GM21381 (cell line): Measurements from ENCODE around the gene RASA4B.
A peak's percentile ranks its signal among the peaks of the same experiment; 100 is the strongest.
"Not testable (repeated sequence)": the region's sequence is repeated elsewhere in the genome, so short reads cannot be mapped to it uniquely, and the experiment has no call there.

Source experiments
- ATAC-seq: cut with Tn5 transposase; IDR thresholded peaks from one replicate; pipeline ENCODE4 v1.9.1; 2021; ENCODE audit warnings: mild to moderate bottlenecking, moderate library complexity; ENCODE audit not compliant: unreplicated experiment

RASA4B gene

DNA sequence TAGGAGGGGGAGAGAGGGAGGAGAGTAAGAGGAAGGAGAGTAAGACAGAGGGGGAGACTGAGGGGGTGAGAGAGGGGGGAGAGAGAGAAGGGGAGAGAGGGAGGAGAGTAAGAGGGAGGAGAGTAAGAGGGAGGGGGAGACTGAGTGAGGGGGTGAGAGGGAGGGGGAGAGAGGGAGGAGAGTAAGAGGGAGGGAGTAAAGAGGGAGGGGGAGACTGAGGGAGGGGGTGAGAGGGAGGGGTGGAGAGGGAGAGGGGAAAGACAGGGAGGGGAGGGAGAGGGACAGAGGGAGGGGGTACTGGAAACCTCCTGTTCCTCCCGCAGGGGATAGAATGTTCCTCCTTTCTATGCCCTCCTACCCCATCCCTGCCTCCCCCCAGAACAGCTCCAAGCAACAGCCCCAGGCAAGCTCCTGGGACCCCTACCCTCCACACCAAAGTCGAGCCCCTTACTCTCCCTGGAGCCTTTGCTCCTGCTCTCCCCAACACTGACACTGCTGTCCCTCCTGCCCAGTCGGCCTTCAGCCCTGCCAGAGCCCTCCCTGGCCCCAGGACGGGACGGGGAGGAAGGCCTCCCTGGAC, 4.8 kb downstream of the RASA4B start:
- ATAC-seq = not testable (repeated sequence)

DNA sequence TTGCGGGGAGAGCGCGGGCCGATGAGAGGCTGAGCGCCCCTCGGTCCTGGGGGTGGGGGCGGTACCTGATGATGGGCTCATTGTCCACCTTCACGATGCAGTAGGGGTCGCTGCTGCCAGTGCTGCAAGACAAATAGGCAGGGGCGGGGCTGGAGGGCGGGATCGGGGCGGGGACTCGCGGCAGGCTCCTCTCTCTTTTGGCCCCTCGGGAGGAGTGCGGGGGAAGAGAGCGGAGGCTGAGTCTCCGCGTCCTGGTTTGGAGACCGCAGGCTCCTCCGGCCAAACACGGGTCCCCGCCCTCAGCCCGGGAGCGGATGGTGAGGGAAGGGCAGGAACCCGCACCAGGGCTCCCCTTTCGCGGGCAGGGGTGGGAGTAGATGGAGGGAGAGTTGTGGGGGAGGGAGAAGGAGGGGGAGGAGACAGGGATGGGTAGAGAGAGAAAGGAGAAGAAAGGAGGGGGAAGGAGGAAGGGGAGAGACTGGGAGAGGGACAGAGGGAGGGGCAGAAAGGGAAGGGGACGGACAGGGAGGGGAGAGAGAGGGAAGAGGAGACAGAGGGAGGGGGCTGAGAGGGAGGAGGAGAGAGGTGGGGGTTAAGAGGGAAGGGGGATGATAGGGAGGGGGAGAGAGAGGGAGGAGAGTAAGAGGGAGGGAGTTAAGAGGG, 5.6 kb downstream of the RASA4B start:
- ATAC-seq = peak; percentile 36

DNA sequence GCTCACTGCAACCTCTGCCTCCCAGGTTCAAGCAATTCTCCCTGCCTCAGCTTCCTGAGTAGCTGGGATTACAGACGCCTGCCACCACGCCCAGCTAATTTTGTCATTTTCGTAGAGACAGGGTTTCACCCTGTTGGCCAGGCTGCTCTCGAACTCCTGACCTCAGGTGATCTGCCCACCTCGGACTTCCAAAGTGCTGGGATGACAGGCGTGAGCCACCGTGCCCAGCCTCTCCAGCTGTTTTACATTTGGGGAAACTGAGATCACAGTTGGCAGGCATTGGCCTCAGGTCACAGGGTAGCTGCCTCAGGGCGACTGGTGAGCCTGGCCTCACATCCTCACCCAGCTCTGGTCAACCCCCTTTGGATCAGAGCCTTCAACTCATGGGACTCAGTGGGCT, 7.0 kb downstream of the RASA4B start:
- not testable (repeated sequence) for ATAC-seq

DNA sequence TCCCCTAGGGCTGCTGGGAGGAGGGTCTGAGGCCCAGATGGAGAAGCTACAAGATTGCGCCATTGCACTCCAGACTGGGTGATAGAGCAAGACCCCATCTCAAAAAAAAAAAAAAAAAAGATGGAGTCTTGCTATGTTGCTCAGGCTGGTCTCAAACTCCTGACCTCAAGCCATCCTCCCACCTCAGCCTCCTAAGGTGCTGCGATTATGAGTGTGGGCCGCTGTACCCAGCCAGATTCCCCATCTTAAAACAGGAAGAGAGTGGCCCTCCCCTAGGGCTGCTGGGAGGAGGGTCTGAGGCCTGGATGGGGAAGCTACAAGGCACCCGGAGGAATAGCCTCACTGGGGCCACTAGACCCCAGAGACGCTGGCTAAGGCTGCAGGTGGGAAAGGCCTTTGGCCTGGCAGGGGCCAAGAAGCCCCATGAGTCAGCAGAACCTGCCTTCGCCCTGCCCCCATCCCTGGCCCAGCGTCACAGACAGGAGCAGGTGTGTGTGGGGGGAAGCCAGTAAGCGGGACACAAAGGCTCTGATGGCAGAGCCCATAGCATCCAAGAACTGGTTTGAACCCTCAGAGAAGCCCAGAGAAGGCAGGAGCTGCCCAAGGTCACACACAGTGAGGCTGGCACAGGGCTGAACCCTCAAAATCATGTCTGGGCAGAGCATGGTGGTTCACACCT, 10.0 kb downstream of the RASA4B start:
- ATAC-seq = not testable (repeated sequence)

DNA sequence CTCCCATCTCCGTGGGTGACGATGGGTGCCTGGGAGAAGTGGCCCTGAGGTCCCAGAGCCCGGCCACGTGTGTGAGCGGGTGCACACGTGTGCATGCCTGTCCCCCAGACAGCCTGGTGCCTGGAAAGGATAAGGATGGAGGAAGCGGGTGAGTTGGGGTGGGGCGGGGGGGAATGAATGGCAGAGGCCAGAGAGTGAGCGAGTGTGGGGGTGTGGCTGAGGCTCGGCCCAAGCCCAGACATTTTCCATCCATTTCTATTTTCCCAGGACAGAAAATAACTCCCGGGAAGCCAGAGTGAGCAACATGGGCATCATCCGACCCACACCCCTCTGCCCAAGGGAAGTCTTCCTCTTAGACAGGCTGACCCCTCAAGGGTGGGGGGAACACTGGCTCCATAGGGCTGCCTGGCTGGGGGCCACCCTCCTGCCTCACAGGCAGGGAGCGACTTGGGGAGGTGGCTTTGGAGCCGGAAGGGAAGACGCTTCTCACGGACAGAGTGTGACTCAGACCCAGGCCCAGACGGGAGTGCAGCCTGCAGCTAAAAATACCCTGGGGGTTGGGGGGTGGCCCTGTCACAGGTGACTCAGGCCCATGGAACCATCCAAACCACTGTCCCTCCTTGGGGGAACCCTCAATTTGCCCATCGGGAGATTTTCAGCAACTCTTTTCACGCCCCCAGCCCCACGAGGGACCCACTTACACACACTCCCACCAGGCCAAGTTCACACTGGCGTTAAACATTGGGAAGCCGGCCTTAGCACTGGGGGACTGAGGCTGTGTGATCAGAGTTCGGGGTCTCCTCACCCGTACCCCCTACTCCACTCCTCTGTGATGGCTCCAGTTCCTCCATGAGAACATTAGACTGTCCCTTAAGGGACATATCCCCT, 12.0 kb downstream of the RASA4B start:
- not testable (repeated sequence) for ATAC-seq

DNA sequence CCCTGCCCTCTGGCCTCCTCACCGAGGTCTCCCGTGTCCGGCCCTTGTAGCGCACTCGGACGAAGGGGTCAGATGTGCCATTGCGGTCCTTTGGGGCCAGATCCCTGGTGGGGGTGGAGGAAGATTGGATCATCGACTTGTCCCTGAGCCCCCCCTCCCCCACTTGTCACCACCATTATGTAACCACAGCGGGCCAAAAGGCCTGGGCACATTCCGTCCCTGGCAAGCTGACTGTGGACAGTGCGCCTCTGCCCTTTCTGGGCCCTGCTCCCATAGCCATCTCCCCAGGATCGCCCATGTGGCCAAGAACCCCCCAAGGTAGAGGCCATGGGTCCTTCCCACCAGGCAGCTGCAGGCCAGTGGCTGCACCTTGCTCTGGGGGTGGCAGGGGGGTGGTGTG, 14.4 kb downstream of the RASA4B start:
- ATAC-seq = not testable (repeated sequence)

DNA sequence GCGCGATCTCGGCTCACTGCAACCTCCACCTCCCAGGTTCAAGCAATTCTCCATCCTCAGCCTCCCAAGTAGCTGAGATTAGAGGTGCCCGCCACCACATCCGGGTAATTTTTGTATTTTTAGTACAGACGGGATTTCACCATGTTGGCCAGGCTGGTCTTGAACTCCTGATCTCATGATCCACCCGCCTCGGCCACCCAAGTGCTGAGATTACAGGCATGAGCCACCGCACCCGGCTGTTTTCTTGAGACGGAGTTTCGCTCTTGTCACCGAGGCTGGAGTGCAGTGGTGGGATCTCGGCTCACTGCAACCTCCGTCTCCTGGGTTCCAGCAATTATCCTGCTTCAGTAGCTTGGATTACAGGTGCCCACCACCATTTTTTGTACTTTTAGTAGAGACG, 19.3 kb downstream of the RASA4B start:
- ATAC-seq = not testable (repeated sequence)

DNA sequence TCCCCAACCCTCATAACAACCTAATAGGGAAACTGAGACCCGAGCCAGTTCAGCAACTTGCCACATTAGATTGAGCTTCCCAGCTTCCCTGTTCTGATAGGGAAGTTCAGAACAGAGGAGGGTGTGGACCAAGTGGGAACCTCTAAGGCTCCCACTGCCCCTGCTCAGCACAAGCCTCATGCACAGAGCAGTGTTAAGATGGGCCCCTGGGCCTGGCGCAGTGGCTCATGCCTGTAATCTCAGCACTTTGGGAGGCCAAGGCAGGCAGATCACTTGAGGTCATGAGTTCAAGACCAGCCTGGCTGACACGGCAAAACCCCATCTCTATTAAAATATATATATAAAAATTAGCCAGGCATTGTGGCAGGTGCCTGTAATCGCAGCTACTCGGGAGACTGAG, 20.3 kb downstream of the RASA4B start:
- not testable (repeated sequence) for ATAC-seq

DNA sequence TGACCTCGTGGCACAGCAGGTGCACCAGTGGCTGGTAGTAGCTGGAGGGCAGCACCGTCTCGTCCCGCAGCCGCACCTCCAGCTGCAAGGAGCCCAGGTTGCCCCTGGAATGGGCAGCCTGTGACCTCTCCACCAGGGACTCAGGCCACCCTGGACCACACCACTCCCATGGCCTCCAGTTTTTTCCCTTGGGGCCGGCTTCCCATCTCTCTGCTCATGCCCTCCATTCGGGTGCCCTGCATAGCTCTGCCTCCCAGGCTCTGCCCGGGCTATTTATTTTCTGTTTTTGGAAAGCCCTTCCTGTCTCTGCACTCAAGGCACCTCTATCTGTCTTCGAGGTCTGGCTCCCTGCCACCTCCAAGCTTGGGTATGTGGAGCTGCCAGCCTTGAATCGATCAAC, 20.7 kb downstream of the RASA4B start:
- not testable (repeated sequence) for ATAC-seq

DNA sequence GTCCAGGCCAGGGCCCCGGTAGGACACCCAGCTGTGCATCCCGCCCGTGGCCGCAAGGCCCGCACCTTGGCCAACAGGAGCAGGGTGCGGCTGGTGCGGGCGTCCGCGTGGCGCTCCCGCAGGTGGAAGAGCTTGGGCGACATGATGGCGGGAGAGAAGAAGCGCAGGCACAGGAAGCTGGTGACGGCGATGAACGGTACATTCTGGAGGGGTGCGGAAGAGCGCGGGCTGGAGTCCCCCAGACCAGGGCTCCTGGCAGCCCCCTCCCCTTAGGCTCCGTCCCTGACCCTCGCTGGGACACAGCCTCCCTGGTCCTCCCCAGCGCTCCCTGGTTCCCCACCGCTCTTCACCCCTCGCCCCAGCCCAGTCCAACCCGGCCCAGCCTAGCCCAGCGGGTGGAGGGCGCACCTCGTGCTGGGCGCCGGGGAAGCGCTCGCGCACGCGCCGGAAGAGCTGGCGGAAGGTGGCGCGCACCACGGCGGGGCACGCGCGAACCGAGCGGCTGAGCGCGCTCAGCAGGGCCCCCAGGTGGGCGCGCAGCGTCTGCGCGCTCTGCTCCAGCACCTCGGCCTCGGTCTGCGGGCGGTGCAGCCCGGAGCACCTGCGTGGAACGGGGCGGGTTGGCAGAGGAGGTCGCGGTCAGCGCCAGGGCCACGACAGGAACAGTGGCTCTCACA, 23.0 kb downstream of the RASA4B start:
- peak; percentile 65 for ATAC-seq

DNA sequence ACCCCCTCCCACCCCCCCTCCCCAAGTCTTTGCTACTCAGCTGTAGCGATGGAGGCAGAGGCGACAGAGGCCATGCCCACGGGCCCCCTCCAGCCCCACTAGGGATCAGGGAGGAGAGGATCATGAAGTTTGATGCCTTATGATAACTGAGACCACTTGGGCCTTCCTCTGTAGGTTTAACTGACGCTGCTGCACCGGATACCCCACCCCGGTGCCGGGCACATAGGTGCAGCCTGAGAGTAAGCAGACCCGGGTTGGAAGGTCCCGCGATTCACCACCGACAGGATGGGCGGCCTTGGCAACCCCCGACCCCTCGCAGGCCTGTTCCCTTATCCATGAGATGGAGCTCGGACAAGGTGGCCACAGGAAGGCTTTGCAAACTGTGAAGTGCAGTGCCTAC, 23.6 kb downstream of the RASA4B start:
- not testable (repeated sequence) for ATAC-seq

DNA sequence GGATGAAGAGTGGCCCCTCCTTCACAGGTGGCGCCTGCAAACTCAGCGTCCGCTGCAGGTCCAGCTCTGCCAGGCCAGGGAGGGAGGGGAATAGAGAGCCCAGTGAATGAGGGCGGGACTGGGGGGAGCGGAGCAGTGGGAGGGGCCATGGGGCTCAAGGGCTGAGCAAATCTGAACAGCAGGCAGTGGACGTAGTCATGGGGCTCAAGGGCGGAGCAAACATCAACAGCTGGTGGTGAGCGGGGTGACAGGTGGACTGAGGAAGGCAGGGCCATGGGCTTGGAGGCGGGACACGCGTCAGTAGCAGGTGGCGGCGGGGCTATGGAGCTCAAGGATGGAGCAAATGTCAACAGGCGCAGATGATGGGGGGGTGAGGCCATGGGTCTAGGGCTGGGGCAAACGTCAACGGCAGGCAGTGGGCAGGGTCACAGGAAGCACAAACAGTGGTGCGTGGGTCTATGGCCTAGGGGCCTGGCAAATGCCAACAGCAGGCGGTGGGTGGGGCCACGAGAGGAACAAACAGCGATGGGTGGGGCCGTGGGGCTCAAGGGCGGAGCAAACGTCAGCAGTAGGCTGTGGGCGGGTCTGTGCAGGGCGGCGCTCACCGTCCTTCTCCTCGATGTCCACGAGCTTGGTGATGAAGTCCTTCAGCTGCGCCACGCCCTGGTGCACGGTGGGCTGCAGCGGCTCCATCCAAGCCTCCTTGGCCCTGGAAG, 24.2 kb downstream of the RASA4B start:
- ATAC-seq = peak; percentile 31

DNA sequence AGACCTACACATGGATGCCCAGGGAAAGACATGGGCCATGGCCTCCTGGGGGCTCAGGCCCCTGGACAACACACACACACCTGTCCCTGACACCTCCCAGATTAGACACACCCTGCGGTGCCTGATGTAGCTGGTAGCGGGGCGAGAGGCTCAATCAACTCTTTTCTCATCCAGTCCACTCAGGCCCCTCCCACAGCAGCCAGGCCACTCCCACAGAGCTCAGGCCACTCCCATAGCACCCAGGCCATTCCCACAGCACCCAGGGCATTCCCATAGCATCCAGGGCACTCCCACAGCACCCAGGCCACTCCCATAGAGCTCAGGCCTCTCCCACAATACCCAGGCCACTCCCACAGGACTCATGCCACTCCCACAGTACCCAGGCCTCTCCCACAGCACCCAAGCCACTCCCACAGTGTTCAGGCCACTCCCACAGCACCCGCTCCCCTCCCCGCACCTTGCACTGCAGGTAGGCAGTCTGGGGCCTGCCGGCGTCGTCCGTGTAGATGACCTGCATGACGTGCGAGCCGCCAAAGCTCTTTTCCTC, 27.0 kb downstream of the RASA4B start:
- peak; percentile 34 for ATAC-seq

DNA sequence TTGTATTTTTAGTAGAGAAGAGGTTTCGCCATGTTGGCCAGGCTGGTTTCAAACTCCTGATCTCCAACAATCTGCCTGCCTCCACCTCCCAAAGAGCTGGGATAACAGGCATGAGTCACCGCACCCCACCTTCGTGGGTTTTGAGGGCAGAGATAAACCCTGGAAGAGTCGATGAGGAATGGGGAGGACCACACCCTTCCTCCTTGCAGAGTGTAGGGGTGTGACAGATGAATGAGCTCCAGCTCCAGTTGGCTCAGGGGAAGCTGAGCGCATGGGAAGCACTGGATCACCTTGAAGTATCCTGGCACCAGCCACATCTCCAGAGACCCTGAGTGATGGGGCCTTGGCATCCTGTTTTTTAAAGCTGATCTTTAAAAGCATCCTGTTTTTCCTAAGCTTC, 33.3 kb downstream of the RASA4B start:
- not testable (repeated sequence) for ATAC-seq

DNA sequence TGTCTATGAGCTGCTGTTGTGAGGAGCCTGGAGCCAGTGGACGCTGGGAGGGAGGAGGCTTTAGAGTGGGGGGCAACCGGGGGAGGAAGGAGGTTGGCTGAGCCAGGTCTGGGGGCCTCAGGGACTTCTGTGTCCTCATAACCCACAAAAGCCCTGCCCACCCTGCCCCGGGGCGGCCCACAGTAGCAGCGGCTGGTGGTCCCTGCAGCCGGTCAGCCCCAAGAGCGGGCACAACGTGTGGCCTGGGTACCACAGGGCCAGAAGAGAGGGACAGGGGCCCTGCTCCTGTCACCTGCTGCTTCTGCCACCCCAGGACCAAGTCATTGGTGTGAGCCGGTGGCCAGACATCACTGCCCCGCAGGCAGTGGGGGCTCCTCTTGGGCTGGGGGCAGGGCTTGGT, 35.6 kb downstream of the RASA4B start:
- not testable (repeated sequence) for ATAC-seq

DNA sequence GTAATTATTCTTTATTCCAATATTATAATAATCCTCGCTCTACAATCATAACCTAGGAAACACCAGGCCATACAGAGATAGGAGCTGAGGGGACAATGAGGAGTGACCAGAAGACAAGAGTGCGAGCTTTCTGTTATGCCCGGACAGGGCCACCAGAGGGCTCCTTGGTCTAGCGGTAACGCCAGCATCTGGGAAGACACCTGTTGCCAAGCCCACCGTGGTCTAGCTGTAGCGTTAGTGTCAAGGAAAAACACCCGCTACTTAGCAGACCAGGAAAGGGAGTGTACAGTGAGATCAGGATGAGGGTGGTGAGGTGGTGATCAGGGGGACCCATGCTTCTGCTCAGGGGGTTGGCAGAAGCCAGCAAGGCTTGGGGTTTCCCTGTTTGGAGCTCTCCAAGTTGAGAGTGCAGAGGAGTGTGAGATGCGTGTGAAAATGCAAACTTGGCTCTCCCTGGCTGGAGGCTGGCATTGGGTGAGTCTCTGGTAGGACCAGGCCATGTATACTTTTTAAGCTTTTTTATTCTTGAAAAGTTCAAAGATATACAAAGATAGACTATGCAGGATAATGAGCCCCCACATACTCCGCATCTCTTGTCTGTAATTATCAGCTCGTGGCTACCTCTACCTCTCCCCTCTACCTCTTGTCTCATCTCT, 37.5 kb downstream of the RASA4B start:
- not testable (repeated sequence) for ATAC-seq

DNA sequence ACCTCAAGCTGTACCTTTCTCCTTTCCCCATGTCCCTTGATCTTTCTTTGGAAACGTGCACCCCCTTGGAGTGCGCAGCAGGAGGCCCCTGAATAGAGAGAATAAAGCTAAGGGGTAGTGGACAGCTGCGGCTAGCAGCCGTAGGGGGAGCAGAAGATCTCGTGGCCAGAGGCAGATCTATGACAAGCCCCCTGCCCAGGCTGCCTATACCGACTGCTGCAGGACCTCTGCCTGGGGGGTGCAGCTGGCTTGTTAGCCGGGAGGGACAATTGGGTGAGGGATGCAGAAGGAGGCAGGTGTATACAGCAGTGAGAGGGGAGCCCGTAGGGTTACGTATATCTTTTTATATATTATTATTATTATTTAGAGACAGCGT, 38.4 kb downstream of the RASA4B start:
- ATAC-seq = peak; percentile 28

DNA sequence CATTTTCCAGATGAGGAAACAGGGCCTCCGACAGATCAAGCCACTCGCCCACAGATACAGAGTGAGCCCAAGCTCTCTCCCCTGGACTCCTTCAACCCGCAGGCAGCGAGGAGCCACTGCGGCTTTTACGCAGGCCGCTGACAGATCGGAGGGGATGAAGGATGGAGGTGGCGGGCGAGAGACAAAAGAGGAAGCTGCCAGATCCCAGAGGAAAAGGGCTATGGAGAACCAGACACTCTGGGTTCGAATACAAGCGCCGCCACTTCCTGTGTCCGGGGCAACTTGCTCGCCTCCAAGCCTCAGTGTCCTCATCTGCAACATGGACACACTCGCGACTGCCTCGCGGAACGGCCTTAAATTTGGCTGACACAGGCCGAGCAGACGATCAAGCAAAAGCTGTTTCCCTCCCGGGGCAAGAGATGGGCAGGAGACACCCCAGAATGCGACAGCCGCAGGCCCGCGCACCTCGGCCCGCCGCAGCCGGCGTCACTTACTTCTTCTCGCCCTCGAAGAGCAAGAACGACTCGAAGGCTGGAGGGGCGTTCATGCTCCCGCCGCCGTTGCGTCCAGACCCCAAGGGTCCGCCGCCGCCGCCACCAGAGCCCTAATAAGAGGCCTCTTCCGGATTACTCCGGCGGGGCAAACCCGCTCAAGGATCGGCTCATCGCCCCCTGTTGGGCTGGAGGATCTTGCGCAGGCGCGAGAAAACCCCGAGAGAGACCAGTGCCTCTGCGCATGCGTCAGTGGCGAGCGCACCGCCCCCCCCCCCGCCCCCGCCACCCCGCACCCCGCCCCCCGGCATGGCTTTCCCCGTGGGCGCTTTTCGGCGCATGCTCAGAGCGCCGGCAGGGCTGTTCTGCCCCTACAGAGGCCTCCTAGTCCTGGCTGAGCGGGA, 39.0 kb downstream of the RASA4B start, which contains the start of gene POLR2J:
Gene POLR2J (minus strand): TSS at position 609 of the 895 bp plus-strand sequence. CDS start 62 bp downstream, at position 547.
- peak; percentile 86 for ATAC-seq
